HepG2 (cell line): ENCODE measurements around the gene ZDBF2. TPM values are rescaled to one million over a fixed set of nuclear protein-coding genes. Genes with fewer than 3 reads are reported as not detected.

Source experiments
- ATAC-seq: fragments of 200-7000 bp; cut with Tn5 transposase; 3 replicates; pipeline ENCODE4 v1.9.1; 2020; ENCODE audit warnings: mild to moderate bottlenecking, moderate library complexity
- BruUV-seq: library from RNA; stranded (reverse); fragments of 400-500 nt; replicated peaks from 2 replicates; lab custom pipeline; 2021; lab: Mats Ljungman, UMichigan
- CTCF ChIA-PET: fragments of 300-600 bp; formaldehyde crosslinking; extraction: SDS; loops from one replicate; lab custom pipeline; 2021; ENCODE audit warnings: low total read pairs, inconsistent platforms, low intra/inter-chr PET ratio; lab: Yijun Ruan, JAX
- POLR2A ChIA-PET: fragments of 350-600 bp; sonication (Branson Sonifier 250); formaldehyde crosslinking; loops from one replicate; lab custom pipeline; 2020; ENCODE audit warnings: antibody characterized with exemption, inconsistent platforms; lab: Yijun Ruan, JAX
- DNase-seq: peaks from one replicate; pipeline ENCODE4 v3.0.0-alpha.2; 2015; ENCODE audit warnings: low spot score
- FAIRE-seq: peaks from 3 replicates; lab custom pipeline; 2011; peaks lifted over from hg19 to GRCh38; lab: Jason Lieb, UNC
- H2AFZ ChIP-seq: one replicate; pipeline ENCODE4 v1.6.1; 2011; ENCODE audit warnings: low read length, inconsistent platforms
- H3K27ac ChIP-seq: fragments of 300-600 bp; 3 replicates; pipeline ENCODE4 v1.8.0; 2011; ENCODE audit warnings: mixed run types, mild to moderate bottlenecking, mixed read lengths, low read length, inconsistent platforms; ENCODE audit not compliant: insufficient read depth; ENCODE audit errors: extremely low read length
- H3K27me3 ChIP-seq, 2 experiments: fragments of 200-600 bp in 1 of 2; 2 replicates in 1 of 2; 3 replicates in 1 of 2; pipeline versions ENCODE4 v1.6.0 to v1.8.0; 2011; ENCODE audit warnings: low read length in 2 of 2, mild to moderate bottlenecking in 2 of 2, moderate library complexity in 2 of 2, inconsistent platforms in 1 of 2; ENCODE audit not compliant: insufficient read depth in 2 of 2, control insufficient read depth in 1 of 2
- H3K36me3 ChIP-seq, 2 experiments: fragments of 200-600 bp in 1 of 2; replicated peaks in 1 of 2; 2 replicates in 1 of 2; 3 replicates in 1 of 2; pipeline versions ENCODE4 v1.5.1 to v1.8.0; 2011; ENCODE audit warnings: low read length in 2 of 2, inconsistent platforms in 1 of 2; ENCODE audit not compliant: insufficient read depth in 2 of 2, control insufficient read depth in 1 of 2
- H3K4me1 ChIP-seq: 2 replicates; pipeline ENCODE4 v1.5.1; 2012; ENCODE audit warnings: low read length, inconsistent platforms; ENCODE audit not compliant: insufficient read depth
- H3K4me2 ChIP-seq: 2 replicates; pipeline ENCODE4 v1.6.0; 2011; ENCODE audit warnings: low read depth, low read length, inconsistent platforms
- H3K4me3 ChIP-seq, 3 experiments: fragments of 200-600 bp in 1 of 3; sonication (generic), shearing (Covaris generic) in 1 of 3; replicated peaks in 1 of 3; 2 replicates each; pipeline ENCODE4 v1.5.1; 2011 to 2016; ENCODE audit warnings: low read length in 3 of 3, inconsistent platforms in 2 of 3, low read depth in 2 of 3, mild to moderate bottlenecking in 2 of 3, control low read depth in 1 of 3, mixed read lengths in 1 of 3; ENCODE audit not compliant: insufficient read depth in 1 of 3
- H3K79me2 ChIP-seq: one replicate; pipeline ENCODE4 v1.6.1; 2011; ENCODE audit warnings: low read length, inconsistent platforms; ENCODE audit not compliant: insufficient read depth
- H3K9ac ChIP-seq: 2 replicates; pipeline ENCODE4 v1.6.0; 2011; ENCODE audit warnings: mild to moderate bottlenecking, low read depth, low read length, inconsistent platforms; ENCODE audit not compliant: insufficient read depth
- H3K9me3 ChIP-seq: 2 replicates; pipeline ENCODE4 v1.5.1; 2012; ENCODE audit warnings: mild to moderate bottlenecking, low read length
- H4K20me1 ChIP-seq: 2 replicates; pipeline ENCODE4 v1.6.0; 2011; ENCODE audit warnings: inconsistent platforms, mild to moderate bottlenecking, low read length, moderate library complexity; ENCODE audit not compliant: insufficient read depth
- AKAP8 ChIP-seq: sonication (generic); formaldehyde crosslinking; IDR thresholded peaks from 2 replicates; pipeline ENCODE4 v1.5.1; 2020; ENCODE audit warnings: mild to moderate bottlenecking, missing genetic modification reagents
- CBX5 ChIP-seq: sonication (generic); formaldehyde crosslinking; IDR thresholded peaks from 2 replicates; pipeline ENCODE4 v1.4.0; 2020; ENCODE audit warnings: missing genetic modification reagents, borderline replicate concordance
- GZF1 ChIP-seq: sonication (generic); formaldehyde crosslinking; IDR thresholded peaks from 2 replicates; pipeline ENCODE4 v1.5.1; 2020; ENCODE audit warnings: mild to moderate bottlenecking, missing genetic modification reagents
- MAFK ChIP-seq, 2 experiments: IDR thresholded peaks in 1 of 2; conservative IDR thresholded peaks in 1 of 2; 2 replicates each; pipeline ENCODE4 v1.6.1; 2011; ENCODE audit warnings: improper control_type of control experiment in 2 of 2, low read length in 2 of 2
- TOE1 ChIP-seq: sonication (generic); formaldehyde crosslinking; IDR thresholded peaks from 2 replicates; pipeline ENCODE4 v1.4.0; 2020; ENCODE audit warnings: mild to moderate bottlenecking, missing genetic modification reagents
- ZKSCAN8 ChIP-seq: IDR thresholded peaks from 2 replicates; pipeline ENCODE4 v1.6.1; 2016; ENCODE audit warnings: borderline replicate concordance, missing genetic modification reagents, missing compliant biosample characterization
- ZNF572 ChIP-seq: sonication (generic); formaldehyde crosslinking; IDR thresholded peaks from 2 replicates; pipeline ENCODE4 v1.5.1; 2020; ENCODE audit warnings: mild to moderate bottlenecking, missing genetic modification reagents
- WGBS: methylation state at CpG from one replicate; pipeline ENCODE4 v1.1.6; 2017; ENCODE audit warnings: low lambda C conversion rate; 5-methylcytosine and 5-hydroxymethylcytosine counted together
- in situ Hi-C: cut with HindIII; loops from 2 replicates; pipeline ENCODE4 v1.10.0; 2017; ENCODE audit warnings: low pct_unique_long_range_greater_than_20kb; ENCODE audit not compliant: extremely low pct_ligation_motif_present
- intact Hi-C: fragments of 100-400 bp; cut with micrococcal nuclease; formaldehyde crosslinking; loops from one replicate; pipeline ENCODE4 v1.10.0; 2022; ENCODE audit not compliant: unreplicated experiment
- polyA plus RNA-seq, 8 experiments: library from polyadenylated mRNA; depleted of rRNA in 3 of 8; stranded (reverse) in 7 of 8; unstranded in 1 of 8; fragments of >200 nt; fragmentation: Illumina TruSeq in 4 of 8; extraction: Trizol in 4 of 8; gene quantifications; 2 replicates each; pipeline versions ENCODE4 v1.2.1 to v1.2.3, GENCODE V29; 2011 to 2016; ENCODE audit warnings: low read depth in 4 of 8, missing spikeins in 1 of 8, mixed read lengths in 1 of 8; ENCODE audit not compliant: insufficient read depth in 1 of 8
- total RNA-seq, 5 experiments: library from RNA; depleted of rRNA; stranded (reverse); fragments of >200 nt; fragmentation: Illumina TruSeq; extraction: Trizol; gene quantifications; 2 replicates each; pipeline ENCODE4 v1.2.3, GENCODE V29; 2016; ENCODE audit warnings: low read depth in 1 of 5
- TF ChIP-seq, protein P1 (sequence below): sonication (generic); formaldehyde crosslinking; IDR thresholded peaks from 2 replicates; pipeline ENCODE4 v1.4.0; 2020; ENCODE audit warnings: low read depth, missing genetic modification reagents
- TF ChIP-seq, protein P2 (sequence below): sonication (generic); formaldehyde crosslinking; IDR thresholded peaks from 2 replicates; pipeline ENCODE4 v1.5.0; 2020; ENCODE audit warnings: missing genetic modification reagents

The ZDBF2 gene
- total and polyA plus RNA-seq, 2 of the 13 experiments (the other 11 are each of a cell fraction or from before 2014, with no cell fraction given): 1.5 to 2.0 TPM

DNA sequence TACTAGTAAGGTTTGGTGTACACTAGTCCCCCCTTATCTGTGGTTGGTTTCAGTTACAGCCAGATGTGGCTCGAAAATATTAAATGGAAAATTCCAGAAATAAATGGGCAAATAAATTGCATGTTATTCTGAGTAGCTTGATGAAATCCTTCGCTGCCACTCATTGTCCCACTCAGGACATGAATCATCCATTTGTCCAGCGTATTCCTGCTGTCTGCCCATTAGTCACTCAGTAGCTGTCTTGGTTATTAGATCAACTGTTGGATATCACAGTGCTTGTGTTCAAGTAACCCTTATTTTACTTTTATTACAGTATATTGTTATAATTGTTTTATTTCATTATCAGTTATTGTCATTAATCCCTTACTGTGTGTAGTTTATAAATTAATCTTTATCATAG, 21.7 kb downstream of the ZDBF2 start:
- Histone ChIP-seq H3K36me3 (no peaks in the 10 kb centered on the region), H3K9me3 (no peaks in the 10 kb centered on the region), H3K4me1 (peaks cover 9% of the 10 kb centered on the region), H3K4me2 (no peak overlapping the region), H3K9ac (no peak overlapping the region), H3K27ac (no peak overlapping the region), H2AFZ (no peak overlapping the region), H3K4me3 (no peak overlapping the region), H3K79me2 (no peaks in the 10 kb centered on the region), H3K27me3 (no peaks in the 10 kb centered on the region), H4K20me1 (no peaks in the 10 kb centered on the region)
- WGBS: 38% methylated on average over 3 of the region's 3 CpGs
- CTCF ChIA-PET: no interaction called here
- TF ChIP-seq TOE1 (CRISPR knock-in tag): no peak
- TF ChIP-seq AKAP8 (CRISPR knock-in tag): no peak
- TF ChIP-seq, protein P1, sequence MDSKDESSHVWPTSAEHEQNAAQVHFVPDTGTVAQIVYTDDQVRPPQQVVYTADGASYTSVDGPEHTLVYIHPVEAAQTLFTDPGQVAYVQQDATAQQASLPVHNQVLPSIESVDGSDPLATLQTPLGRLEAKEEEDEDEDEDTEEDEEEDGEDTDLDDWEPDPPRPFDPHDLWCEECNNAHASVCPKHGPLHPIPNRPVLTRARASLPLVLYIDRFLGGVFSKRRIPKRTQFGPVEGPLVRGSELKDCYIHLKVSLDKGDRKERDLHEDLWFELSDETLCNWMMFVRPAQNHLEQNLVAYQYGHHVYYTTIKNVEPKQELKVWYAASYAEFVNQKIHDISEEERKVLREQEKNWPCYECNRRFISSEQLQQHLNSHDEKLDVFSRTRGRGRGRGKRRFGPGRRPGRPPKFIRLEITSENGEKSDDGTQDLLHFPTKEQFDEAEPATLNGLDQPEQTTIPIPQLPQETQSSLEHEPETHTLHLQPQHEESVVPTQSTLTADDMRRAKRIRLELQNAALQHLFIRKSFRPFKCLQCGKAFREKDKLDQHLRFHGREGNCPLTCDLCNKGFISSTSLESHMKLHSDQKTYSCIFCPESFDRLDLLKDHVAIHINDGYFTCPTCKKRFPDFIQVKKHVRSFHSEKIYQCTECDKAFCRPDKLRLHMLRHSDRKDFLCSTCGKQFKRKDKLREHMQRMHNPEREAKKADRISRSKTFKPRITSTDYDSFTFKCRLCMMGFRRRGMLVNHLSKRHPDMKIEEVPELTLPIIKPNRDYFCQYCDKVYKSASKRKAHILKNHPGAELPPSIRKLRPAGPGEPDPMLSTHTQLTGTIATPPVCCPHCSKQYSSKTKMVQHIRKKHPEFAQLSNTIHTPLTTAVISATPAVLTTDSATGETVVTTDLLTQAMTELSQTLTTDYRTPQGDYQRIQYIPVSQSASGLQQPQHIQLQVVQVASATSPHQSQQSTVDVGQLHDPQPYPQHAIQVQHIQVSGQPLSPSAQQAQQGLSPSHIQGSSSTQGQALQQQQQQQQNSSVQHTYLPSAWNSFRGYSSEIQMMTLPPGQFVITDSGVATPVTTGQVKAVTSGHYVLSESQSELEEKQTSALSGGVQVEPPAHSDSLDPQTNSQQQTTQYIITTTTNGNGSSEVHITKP: no peak
- TF ChIP-seq, protein P2, sequence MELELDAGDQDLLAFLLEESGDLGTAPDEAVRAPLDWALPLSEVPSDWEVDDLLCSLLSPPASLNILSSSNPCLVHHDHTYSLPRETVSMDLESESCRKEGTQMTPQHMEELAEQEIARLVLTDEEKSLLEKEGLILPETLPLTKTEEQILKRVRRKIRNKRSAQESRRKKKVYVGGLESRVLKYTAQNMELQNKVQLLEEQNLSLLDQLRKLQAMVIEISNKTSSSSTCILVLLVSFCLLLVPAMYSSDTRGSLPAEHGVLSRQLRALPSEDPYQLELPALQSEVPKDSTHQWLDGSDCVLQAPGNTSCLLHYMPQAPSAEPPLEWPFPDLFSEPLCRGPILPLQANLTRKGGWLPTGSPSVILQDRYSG (CRISPR knock-in tag): no peak
- no peak for TF ChIP-seq GZF1
- TF ChIP-seq ZNF572: no peak
- TF ChIP-seq MAFK (conservative IDR thresholded peaks at IDR 0.05 in 1 of 2, IDR thresholded peaks at IDR 0.05 in 1 of 2; ENCODE audit: low read length in 2 of 2): no peak
- TF ChIP-seq ZKSCAN8 (CRISPR knock-in tag): no peak
- TF ChIP-seq CBX5 (CRISPR knock-in tag): no peak
- intact Hi-C loops: no loop called here
- DNase-seq (no peak), ATAC-seq (no peak), FAIRE-seq (no peak)
- no TSS peak for BruUV-seq
- POLR2A ChIA-PET: no interaction called here
- in situ Hi-C loops: no loop called here
